Mesangial cell (primary cell): Measurements from ENCODE around the gene DBR1. TPM values are rescaled to one million over a fixed set of nuclear protein-coding genes. Genes with fewer than 3 reads are reported as not detected.

ENCODE experiments used
- total RNA-seq: library from RNA; depleted of rRNA; stranded (reverse); fragments of >200 nt; gene quantifications from 2 replicates; pipeline ENCODE4 v1.2.3, GENCODE V29; 2015

DBR1 gene, protein sequence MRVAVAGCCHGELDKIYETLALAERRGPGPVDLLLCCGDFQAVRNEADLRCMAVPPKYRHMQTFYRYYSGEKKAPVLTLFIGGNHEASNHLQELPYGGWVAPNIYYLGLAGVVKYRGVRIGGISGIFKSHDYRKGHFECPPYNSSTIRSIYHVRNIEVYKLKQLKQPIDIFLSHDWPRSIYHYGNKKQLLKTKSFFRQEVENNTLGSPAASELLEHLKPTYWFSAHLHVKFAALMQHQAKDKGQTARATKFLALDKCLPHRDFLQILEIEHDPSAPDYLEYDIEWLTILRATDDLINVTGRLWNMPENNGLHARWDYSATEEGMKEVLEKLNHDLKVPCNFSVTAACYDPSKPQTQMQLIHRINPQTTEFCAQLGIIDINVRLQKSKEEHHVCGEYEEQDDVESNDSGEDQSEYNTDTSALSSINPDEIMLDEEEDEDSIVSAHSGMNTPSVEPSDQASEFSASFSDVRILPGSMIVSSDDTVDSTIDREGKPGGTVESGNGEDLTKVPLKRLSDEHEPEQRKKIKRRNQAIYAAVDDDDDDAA
- total RNA-seq: 8.9 and 11.7 TPM in 2 replicates

DNA sequence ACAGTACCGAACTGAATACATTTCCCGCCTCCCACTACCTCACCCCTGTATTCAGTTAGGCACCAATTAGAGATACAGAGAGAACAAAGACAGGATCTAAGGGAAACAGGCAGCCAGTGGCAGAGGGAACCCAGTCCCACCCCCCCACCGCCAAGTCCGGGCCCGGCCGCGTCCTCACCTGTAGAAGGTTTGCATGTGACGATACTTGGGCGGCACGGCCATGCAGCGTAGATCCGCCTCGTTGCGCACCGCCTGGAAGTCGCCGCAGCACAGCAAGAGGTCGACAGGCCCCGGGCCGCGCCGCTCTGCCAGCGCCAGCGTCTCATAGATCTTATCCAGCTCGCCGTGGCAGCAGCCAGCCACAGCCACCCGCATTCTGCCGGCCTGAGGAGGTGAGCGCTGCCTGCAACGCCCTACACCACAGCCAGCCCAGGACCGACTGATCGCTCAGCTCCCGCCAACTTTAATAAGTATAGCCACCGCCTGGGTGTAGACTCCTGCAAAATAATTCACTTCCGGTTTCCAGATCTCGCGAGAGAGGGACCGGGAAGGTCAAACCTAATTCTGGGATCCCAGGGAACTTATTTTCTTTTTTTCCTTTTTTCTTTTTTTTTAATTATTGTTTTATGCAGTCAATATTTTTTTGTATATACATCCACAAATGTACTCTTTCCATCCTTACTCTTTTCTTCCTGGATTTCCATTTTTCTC lies at the start of gene DBR1:
Gene DBR1 (minus strand): TSS at position 501 of the 711 bp plus-strand sequence. CDS start 126 bp downstream, at position 375.

DNA sequence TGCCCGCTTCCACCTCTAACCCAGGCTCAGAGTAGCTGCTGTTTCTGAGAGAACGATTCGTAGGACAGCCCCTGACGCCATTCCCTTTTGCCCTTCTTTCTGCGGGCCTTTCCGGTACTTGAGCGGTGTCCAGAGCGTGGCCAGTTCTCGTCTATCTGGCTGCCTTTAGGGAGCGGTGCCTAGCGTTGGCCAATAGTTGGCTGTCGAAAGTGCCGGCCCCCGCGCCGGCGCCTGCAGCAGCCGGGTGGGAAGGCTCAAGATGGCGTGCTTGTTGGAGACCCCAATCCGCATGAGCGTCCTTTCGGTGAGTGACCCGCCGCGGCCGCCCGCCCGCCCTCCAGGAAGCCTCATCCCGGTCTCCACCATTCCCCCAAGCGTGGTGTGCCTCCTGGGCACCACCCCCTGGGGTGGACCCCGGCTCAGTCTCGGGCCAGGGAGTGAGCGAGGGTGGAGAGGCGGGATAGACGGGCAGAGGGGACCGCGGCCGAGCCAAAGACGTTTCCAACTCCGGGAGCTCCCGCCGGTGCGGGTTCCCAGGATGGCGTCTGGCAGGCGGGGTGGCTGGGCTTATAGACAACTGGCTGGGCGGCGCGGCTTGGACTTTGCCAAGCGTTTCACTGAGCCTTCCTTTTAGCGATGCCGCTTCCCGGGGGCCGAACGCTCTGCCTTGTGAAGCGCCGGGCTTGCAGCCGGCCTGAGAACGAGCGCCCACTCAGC lies 12.7 kb upstream of the DBR1 start, which contains the start of gene ARMC8:
Gene ARMC8 (plus strand): TSS at position 6 of the 717 bp plus-strand sequence. CDS start 254 bp downstream, at position 260.

DNA sequence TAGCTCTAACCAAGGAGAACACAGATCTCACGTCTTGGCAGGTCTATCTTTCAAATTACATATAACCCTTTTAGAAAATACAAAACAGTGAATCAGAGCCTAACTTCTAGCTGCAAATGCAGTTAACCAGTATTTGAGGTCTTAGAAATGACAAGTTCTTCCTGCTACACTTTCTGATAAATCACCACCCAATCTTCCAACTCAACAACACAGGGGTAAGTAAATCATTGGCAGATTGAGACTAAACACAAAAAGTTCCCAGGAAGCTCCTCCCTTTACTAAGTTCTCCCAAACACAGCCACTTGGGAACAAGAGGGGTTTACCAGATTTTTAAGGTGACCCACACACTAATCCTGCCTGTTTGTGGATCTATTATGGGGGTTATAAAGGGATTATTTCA lies 42.5 kb downstream of the DBR1 start, which contains the start of gene A4GNT:
Gene A4GNT (minus strand): TSS at position 152 of the 400 bp plus-strand sequence. CDS start 1,134 bp downstream, outside the sequence.

DNA sequence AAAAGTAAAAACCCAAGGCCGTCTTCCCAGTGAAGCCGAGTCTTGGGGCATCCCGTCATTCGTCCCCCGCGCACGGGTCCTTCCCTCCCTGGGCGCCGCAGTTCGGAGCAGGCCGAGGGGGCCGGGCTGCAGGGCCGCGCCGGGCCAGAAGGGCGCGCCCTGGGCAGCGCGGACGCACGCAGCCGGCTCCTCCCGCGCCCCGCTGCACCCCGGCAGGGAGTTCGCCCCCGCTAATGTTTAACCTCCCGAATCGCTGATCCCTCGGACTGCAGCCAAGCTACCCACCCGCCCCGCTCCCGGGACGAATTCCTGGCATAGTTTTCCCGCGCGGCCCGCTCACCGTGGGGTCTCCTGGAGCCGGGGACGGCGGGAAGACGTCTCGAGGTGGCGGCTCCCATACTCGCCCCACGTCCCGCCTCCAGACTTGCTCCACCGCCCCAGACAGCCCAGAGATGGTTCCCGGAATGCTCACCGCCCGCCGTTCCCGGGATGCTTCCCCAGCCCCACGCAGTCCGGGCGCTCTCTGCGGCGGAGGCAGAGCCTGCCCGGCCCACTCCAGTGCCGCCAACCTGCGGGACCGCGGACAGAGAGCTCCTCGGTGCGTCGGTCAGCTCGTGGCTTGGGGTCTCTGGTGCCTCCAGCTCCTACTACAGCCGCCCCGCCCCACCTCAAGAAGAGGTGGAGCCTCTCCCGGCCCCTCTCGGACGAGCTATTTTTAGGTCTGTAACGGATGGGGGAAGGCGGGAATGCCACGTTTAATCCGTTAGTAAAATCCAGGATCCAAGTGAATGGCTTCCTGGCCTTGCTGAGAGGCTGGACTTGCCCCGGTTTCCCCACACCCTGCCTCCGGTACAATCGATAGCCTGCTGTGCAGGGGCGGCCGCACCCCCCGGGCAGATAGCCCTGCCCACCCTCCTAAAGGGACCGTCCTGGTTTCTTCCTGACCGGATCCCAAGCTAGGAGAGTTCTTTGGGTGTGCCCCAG lies 59.4 kb downstream of the DBR1 start, which contains the start of gene DZIP1L:
Gene DZIP1L (minus strand): TSS at position 621 of the 984 bp plus-strand sequence. CDS start 11,637 bp downstream, outside the sequence.

Other genes with a start within 250 kb of the DBR1 start
- gene CLDN18, start 164.8 kb downstream of the DBR1 start, total RNA-seq: not detected in 2 replicates
- gene DZIP1L, start 59.3 kb downstream of the DBR1 start, total RNA-seq: 13.0 and 16.9 TPM in 2 replicates
- gene A4GNT, start 42.5 kb downstream of the DBR1 start, total RNA-seq: not detected in 2 replicates
- 22.4 and 32.4 TPM in 2 replicates for gene ARMC8, start 12.4 kb upstream of the DBR1 start, total RNA-seq
- gene NME9, start 154.9 kb upstream of the DBR1 start, total RNA-seq: 1.1 TPM in 1 of 2 replicates, not detected in the other
- 40.2 and 50.6 TPM in 2 replicates for gene MRAS, start 173.7 kb upstream of the DBR1 start, total RNA-seq